Activated CD4-positive, alpha-beta T cell treated with anti-CD3 and anti-CD28 coated beads for 36 hours (primary cell): ENCODE measurements around the gene PBXIP1. TPM values are rescaled to one million over a fixed set of nuclear protein-coding genes. Genes with fewer than 3 reads are reported as not detected.

Source experiments
- ATAC-seq: fragments of 200-7000 bp; cut with Tn5 transposase; one replicate; pipeline ENCODE4 v1.10.0; 2021; ENCODE audit warnings: mild to moderate bottlenecking, moderate library complexity
- CTCF ChIA-PET: fragments of 350-600 bp; sonication (Branson Sonifier 250); formaldehyde crosslinking; loops from one replicate; lab custom pipeline; 2021; ENCODE audit warnings: antibody characterized with exemption; lab: Charles Lee
- POLR2A ChIA-PET: fragments of 350-600 bp; sonication (Branson Sonifier 250); formaldehyde crosslinking; loops from one replicate; lab custom pipeline; 2021; ENCODE audit warnings: antibody characterized with exemption, inconsistent platforms; lab: Charles Lee
- DNase-seq: peaks from one replicate; pipeline ENCODE4 v3.0.0-alpha.2; 2020
- H3K27ac Mint-ChIP-seq: one replicate; pipeline ENCODE4 v1.8.0; 2021; ENCODE audit warnings: mixed read lengths
- H3K27me3 Mint-ChIP-seq: one replicate; pipeline ENCODE4 v1.8.0; 2021; ENCODE audit warnings: mixed read lengths
- H3K36me3 Mint-ChIP-seq: one replicate; pipeline ENCODE4 v1.8.0; 2021; ENCODE audit warnings: low read depth, mixed read lengths
- H3K4me1 Mint-ChIP-seq: one replicate; pipeline ENCODE4 v1.8.0; 2021; ENCODE audit warnings: mixed read lengths
- H3K4me3 Mint-ChIP-seq: one replicate; pipeline ENCODE4 v1.8.0; 2021; ENCODE audit warnings: mild to moderate bottlenecking, moderate library complexity, mixed read lengths
- H3K9me3 Mint-ChIP-seq: one replicate; pipeline ENCODE4 v1.8.0; 2021; ENCODE audit warnings: low read depth, mixed read lengths
- intact Hi-C, 2 experiments: fragments of 100-400 bp; cut with DNase I in 1 of 2; cut with micrococcal nuclease in 1 of 2; formaldehyde crosslinking; loops; one replicate each; pipeline versions ENCODE4 v1.14.2 to v1.15.1; 2022 to 2024; cut with DNase I, micrococcal nuclease
- total RNA-seq, 2 experiments: library from RNA; stranded (reverse); gene quantifications; one replicate each; pipeline ENCODE4 v1.2.3, GENCODE V29; 2021

PBXIP1 gene
- total RNA-seq, 2 experiments from 2014 or later, result 22.6 to 28.1 TPM

DNA sequence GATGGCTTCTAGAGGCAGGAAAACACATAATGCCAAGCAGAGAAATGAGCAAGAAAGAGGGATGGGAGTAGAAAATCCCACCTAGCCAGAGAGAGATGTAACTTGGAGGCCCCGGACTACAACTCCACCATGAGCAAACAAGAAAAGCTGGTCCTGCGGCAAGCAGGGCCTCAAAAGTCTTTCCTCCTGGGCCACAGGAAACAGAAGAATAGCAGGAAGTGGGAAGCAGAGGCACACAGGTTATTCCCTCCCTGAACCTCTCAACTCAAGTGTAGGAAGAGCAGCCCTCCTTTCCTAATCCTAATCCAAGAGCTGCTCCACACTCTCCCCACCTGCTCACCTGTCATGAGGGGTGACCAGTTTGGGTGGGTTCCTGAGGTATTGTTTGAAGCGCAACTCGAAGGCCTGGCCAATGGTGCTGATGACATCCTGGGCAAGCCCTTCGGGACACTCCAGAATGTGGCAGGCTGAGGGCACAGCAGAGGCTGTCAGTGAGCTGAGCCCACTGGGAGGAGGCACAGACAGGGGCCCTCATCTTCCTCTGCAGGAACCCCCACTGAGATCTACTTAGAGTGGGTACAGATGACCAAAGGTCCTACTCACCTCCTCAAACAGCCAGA, 11.5 kb upstream of the PBXIP1 start:
- no peak overlapping the region for H3K4me3 Mint-ChIP-seq
- CTCF ChIA-PET, result interaction anchor here (0.6 to 0.7 kb wide), 3 partner anchors 91 to 249 kb away, joined by 3 to 4 read pairs (median 3); no protein-coding TSS in a partner anchor
- POLR2A ChIA-PET, result no interaction called here
- H3K4me1 Mint-ChIP-seq, result peaks cover 42% of the 10 kb centered on the region
- intact Hi-C loops, result no loop called here
- H3K27ac Mint-ChIP-seq, result no peak overlapping the region
- ATAC-seq, result no peak
- no peaks in the 10 kb centered on the region for H3K27me3 Mint-ChIP-seq
- no peak for DNase-seq
- no peaks in the 10 kb centered on the region for H3K9me3 Mint-ChIP-seq
- H3K36me3 Mint-ChIP-seq, result peaks cover 48% of the 10 kb centered on the region

DNA sequence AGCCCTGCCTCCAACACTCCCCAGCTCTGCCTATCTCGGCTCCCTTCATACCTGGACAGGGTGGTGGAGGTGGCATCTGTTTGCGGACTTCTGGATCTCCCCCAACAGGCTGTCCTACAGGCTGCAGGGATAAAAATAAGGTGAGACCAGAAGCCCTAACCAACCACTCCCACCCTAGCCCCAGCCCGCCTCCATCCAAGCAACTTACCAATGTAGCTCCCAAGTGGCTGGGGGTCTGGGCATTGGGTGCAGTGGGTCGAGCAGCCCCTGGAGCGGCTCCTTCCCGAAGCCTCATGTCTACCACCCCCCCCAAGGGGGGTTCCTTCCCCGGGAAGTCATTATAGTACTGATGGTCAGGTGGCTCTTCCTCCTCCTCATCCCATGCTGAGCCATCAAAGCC, 10.2 kb upstream of the PBXIP1 start:
- POLR2A ChIA-PET, result interaction anchor here (0.6 to 1.7 kb wide), 2 partner anchors 8 to 10 kb away, joined by 3 to 4 read pairs; partner anchors contain the start of genes CKS1B and PBXIP1
- Mint-ChIP-seq H3K4me1 (peaks cover 34% of the 10 kb centered on the region), H3K4me3 (no peak overlapping the region), H3K27me3 (no peaks in the 10 kb centered on the region), H3K9me3 (no peaks in the 10 kb centered on the region), H3K27ac (no peak overlapping the region), H3K36me3 (peaks cover 43% of the 10 kb centered on the region)
- no peak for ATAC-seq
- DNase-seq, result no peak
- CTCF ChIA-PET, result interaction anchor here (1.0 kb wide), 2 partner anchors 11 to 28 kb away, joined by 4 to 6 read pairs; partner anchors contain the start of gene PBXIP1
- intact Hi-C loops, result no loop called here

DNA sequence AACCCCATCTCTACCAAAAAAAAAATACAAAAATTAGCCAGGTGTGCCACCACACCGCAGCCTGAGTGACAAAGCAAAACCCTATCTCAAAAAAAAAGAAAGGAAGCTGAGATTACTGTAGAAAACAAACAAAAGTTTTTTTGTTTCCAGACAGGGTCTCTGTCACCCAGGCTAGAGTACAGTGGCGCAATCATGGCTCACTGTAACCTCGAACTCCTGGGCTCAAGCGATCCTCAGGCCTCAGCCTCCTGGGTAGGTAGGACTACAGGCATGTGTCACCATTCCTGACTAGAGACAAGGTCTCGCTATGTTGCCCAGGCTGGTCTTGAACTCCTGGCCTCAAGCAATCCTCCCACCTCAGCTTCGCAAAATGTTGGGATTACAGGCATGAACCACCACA, 8.5 kb upstream of the PBXIP1 start:
- H3K27me3 Mint-ChIP-seq, result no peaks in the 10 kb centered on the region
- no peaks in the 10 kb centered on the region for H3K9me3 Mint-ChIP-seq
- CTCF ChIA-PET, result interaction anchor here (0.6 to 1.6 kb wide), 6 partner anchors 9 to 80 kb away, joined by 3 to 9 read pairs (median 3); partner anchors contain the start of genes FLAD1 and PBXIP1
- DNase-seq, result no peak
- POLR2A ChIA-PET, result interaction anchor here (0.6 kb wide), 2 partner anchors 17 to 741 kb away, joined by 3 to 4 read pairs; no protein-coding TSS in a partner anchor
- no peak overlapping the region for H3K4me3 Mint-ChIP-seq
- H3K4me1 Mint-ChIP-seq, result peaks cover 38% of the 10 kb centered on the region
- ATAC-seq, result no peak
- no peak overlapping the region for H3K27ac Mint-ChIP-seq
- H3K36me3 Mint-ChIP-seq, result peaks cover 48% of the 10 kb centered on the region
- intact Hi-C loops, result loop anchor here in 1 of 2 experiments (5.0 kb wide), 1 partner anchor 98 kb away; the partner anchor contains the start of gene EFNA4

DNA sequence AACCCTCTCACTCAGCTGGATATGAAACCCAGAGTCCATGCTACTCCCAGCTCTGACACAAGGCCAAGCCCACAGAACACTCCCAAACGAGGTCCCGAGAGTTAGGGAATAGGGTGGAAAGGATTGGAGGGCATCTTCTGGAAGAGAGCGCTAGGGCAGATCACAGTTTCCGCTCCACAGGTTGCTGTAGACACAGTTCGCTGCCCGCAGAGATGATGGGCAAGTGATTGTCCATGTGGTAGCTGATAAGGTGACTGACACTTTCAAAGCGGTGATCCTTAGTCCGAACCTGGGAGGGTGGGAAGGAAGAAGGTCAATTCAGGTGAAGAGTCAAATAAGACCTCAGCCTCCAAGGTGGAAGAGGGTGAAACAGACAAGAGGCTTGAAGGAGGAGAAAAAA, 7.7 kb upstream of the PBXIP1 start:
- no peak for ATAC-seq
- Mint-ChIP-seq H3K27me3 (no peaks in the 10 kb centered on the region), H3K27ac (peak overlapping the region; percentile 45), H3K9me3 (no peaks in the 10 kb centered on the region), H3K4me3 (no peak overlapping the region), H3K4me1 (peaks cover 34% of the 10 kb centered on the region), H3K36me3 (peaks cover 43% of the 10 kb centered on the region)
- DNase-seq, result no peak
- intact Hi-C loops, result loop anchor here in 1 of 2 experiments (5.0 kb wide), 1 partner anchor 99 kb away; the partner anchor contains the start of gene EFNA4
- POLR2A ChIA-PET, result no interaction called here
- CTCF ChIA-PET, result interaction anchor here (1.0 kb wide), 2 partner anchors 9 to 35 kb away, joined by 3 read pairs; no protein-coding TSS in a partner anchor

DNA sequence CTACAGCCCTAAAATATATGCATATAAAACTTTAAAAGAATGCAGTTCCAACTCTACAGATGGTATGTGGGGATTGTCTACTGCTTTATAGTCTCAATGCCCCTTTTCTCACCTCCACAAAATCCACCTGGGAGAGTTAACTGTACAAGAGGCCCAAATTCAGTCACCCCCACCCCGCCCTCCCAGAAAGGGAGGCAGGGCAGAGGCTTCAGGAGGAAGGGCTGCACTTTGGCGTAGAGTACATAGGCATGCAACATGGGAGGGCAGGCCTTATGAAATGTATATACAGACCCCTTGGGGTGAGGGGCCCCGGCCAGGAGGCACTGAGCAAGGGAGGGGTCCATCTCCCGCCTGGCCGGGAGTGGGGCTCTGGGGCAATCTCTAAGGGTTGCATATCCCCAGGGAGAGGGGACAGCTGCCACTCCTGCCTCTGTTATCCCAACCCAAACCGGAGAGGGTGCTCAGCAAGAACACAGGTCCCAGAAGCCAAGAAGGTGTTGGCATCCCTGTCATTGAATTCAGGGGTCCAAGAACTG, 7.0 kb upstream of the PBXIP1 start:
- Mint-ChIP-seq H3K4me3 (peak overlapping the region; percentile 91), H3K27ac (peak overlapping the region; percentile 91), H3K27me3 (no peaks in the 10 kb centered on the region), H3K4me1 (peaks cover 35% of the 10 kb centered on the region), H3K9me3 (no peaks in the 10 kb centered on the region), H3K36me3 (peaks cover 39% of the 10 kb centered on the region)
- ATAC-seq (no peak), DNase-seq (no peak)
- intact Hi-C loops, result loop anchor here in 1 of 2 experiments (5.0 kb wide), 1 partner anchor 99 kb away; the partner anchor contains the start of gene EFNA4
- POLR2A ChIA-PET, result no interaction called here
- CTCF ChIA-PET, result interaction anchor here (0.7 to 2.0 kb wide), 3 partner anchors 8 to 41 kb away, joined by 3 to 4 read pairs (median 3); partner anchors contain the start of gene SHC1

DNA sequence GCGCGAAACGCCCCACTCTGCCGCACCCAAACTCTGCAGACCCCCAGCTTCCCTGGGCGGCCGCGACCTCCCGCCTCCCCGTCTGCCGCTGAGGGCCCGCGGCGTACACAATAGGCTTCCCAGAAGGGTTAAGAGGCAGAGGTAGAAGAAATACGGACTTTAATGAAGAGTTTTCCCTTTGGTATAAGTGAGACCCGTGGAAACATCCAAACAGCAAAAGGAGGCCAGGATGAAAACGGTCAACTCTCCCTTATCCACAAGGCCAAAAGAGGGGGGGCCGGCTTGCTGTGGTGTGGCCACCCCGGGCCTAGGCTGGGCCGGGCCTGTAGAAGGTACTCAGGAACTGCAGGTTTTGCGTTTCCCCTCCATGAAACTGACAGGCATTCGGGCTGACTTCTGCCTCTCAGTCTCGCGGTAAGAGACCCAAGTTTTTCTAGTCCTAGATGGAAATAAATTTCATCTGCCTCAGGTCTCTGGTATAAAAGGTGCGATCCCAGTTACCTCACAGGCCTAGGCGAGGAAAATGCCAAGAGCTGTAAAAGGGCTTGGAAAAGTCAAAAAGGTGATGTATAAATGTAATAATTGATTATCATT, 6.4 kb upstream of the PBXIP1 start:
- intact Hi-C loops, result loop anchor here in 1 of 2 experiments (5.0 kb wide), 1 partner anchor 100 kb away; the partner anchor contains the start of gene EFNA4

DNA sequence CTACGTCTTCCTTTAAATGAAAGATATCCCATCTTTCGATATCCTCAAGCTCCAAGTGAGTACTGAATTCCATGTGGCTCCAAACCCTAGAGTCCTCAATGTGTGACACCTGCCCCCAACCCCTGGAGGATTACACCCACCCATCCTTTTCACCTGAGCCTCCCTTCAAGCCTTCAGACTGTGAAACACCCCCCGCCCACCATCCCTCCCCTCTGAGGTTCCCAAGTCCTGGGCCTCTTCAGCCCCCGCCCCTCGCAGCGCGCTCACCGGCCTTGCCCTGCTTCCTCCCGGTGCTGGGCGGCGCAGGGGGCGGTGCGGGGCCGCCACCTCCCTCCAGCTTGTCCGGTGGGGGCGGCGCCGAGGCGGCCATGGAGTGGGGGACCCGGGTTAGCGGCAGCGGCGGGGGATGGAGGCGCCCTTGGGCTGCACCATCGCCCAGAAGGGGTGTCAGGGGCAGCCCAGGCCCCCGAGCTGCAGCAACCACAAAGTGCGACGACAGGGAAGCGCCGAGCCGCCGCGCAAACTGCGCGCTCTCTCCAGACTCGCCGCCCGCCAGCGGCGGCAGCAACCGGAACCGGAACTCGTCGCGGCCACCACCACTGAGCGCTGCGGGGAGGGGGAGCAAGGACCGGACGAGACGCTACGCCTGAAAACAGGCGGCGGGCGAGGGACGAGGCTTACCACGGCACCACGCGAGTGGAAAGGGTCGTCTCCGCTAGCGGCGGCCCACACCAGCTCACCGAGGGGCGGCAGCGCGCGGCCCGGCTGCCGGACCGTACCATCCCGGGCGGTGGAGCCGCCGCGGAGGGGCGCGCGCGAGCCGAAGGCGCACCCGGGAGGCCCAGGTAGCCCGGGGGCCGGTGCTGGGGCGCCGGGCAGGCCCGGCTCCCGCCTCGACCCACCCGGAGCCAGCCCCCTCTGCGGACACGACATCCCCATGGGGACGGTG, 5.6 kb upstream of the PBXIP1 start, which contains the start of gene PYGO2:
PYGO2 (minus strand) TSS at position 576 of the 949 bp plus-strand sequence; CDS start at position 370, 206 bp downstream.
- peak within 1 kb of the TSS; percentile 93 for H3K27ac Mint-ChIP-seq
- H3K9me3 Mint-ChIP-seq, result no peaks in the 10 kb centered on the region
- ATAC-seq, result peak; percentile 81
- no peaks in the 10 kb centered on the region for H3K27me3 Mint-ChIP-seq
- peak; percentile 90 for DNase-seq
- intact Hi-C loops, result loop anchor here (1.0 to 5.0 kb wide), 11 partner anchors 12 to 353 kb away; partner anchors contain the start of genes ADAR (in 1 of the 2), CKS1B (in 1 of the 2), EFNA4 (in 1 of the 2) and FLAD1 (in 1 of the 2)
- peaks cover 37% of the 10 kb centered on the region for H3K36me3 Mint-ChIP-seq
- H3K4me1 Mint-ChIP-seq, result peaks cover 45% of the 10 kb centered on the region
- ChIA-PET POLR2A (interaction anchor here (0.7 to 1.4 kb wide), 4 partner anchors 10 to 47 kb away, joined by 3 to 5 read pairs (median 4); partner anchors contain the start of gene FLAD1), CTCF (interaction anchor here (0.5 to 2.4 kb wide), 11 partner anchors 10 to 1777 kb away, joined by 3 to 15 read pairs (median 3); partner anchors contain the start of genes FLAD1 and SHC1)
- H3K4me3 Mint-ChIP-seq, result peak within 1 kb of the TSS; percentile 91

More for the DNA sequence above, 6.4 kb upstream of the PBXIP1 start:
- peaks cover 39% of the 10 kb centered on the region for H3K36me3 Mint-ChIP-seq
- H3K4me1 Mint-ChIP-seq, result peaks cover 38% of the 10 kb centered on the region
- POLR2A ChIA-PET, result interaction anchor here (1.4 kb wide), 1 partner anchor 11 kb away, joined by 5 read pairs; no protein-coding TSS in a partner anchor
- no peaks in the 10 kb centered on the region for H3K9me3 Mint-ChIP-seq
- DNase-seq, result peak; percentile 51
- H3K27me3 Mint-ChIP-seq, result no peaks in the 10 kb centered on the region
- peak; percentile 8 for ATAC-seq
- CTCF ChIA-PET, result interaction anchor here (0.6 to 2.0 kb wide), 5 partner anchors 9 to 123 kb away, joined by 3 to 7 read pairs (median 3); partner anchors contain the start of genes FLAD1 and SHC1
- peak overlapping the region; percentile 91 for H3K27ac Mint-ChIP-seq
- H3K4me3 Mint-ChIP-seq, result peak overlapping the region; percentile 91

DNA sequence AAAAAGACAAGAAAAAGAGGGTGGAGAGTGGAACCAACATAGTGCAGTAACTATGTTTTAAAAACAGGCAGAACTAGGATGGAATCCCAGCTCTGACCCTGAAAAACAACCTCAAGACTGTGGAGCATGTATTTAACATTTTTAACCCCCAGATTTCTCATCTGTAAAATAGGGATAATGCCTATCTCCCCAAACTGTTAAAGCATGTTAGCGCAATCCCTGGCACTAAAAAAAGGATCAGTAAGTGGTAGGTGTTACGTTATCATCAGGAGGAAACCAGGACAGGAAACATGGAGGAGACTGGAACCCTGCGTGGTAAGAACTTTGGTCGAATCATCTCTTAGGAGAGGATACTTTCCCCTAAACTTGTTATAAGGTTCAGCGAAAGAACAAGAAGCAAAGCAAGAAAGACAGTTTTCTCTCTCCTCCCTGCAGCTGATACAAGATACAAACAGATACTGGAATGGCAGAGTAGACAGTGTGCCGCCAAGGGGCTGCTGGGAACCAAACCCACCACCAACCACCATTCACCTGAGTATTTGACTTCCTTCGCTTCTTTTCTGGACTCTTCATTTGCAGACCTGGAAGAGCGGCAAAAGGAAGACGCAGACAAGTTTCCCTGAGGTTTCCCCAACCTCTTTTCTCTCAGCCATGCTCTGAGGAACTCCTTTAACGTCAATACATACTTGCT, 4.7 kb upstream of the PBXIP1 start:
- peaks cover 54% of the 10 kb centered on the region for H3K4me1 Mint-ChIP-seq
- H3K36me3 Mint-ChIP-seq, result peaks cover 34% of the 10 kb centered on the region
- DNase-seq (no peak), ATAC-seq (no peak)
- no peaks in the 10 kb centered on the region for H3K9me3 Mint-ChIP-seq
- H3K4me3 Mint-ChIP-seq, result peak overlapping the region; percentile 91
- CTCF ChIA-PET, result interaction anchor here (0.5 to 2.4 kb wide), 10 partner anchors 10 to 1778 kb away, joined by 3 to 15 read pairs (median 3); partner anchors contain the start of gene SHC1
- peak overlapping the region; percentile 93 for H3K27ac Mint-ChIP-seq
- intact Hi-C loops, result loop anchor here (1.0 to 5.0 kb wide), 11 partner anchors 13 to 352 kb away; partner anchors contain the start of genes ADAR (in 1 of the 2), CKS1B (in 1 of the 2), EFNA4 (in 1 of the 2) and FLAD1 (in 1 of the 2)
- POLR2A ChIA-PET, result interaction anchor here (0.7 to 1.4 kb wide), 4 partner anchors 9 to 48 kb away, joined by 3 to 5 read pairs (median 4); partner anchors contain the start of gene FLAD1
- no peaks in the 10 kb centered on the region for H3K27me3 Mint-ChIP-seq

DNA sequence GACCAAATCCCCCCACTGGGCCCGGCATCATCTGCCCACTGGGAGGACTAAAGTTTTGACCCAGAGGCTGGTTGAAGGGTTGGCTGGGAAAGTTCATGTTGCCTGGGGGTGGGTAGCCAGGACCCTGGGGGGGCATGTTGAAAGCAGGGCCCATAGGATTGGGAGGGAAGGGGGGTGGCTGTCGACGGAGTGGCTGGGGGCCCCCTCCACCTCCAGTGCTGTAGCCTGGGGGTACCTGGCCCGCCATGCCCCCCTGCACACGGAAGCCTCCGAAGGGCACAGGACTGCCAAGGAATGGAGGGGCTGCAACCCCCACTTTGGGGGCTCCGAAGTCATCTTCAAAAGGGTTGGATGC, 3.5 kb upstream of the PBXIP1 start:
- Mint-ChIP-seq H3K27ac (no peak overlapping the region), H3K36me3 (peaks cover 23% of the 10 kb centered on the region)
- POLR2A ChIA-PET, result no interaction called here

More for the DNA sequence above, 3.5 kb upstream of the PBXIP1 start:
- no peaks in the 10 kb centered on the region for H3K27me3 Mint-ChIP-seq
- H3K9me3 Mint-ChIP-seq, result no peaks in the 10 kb centered on the region
- ATAC-seq, result no peak
- intact Hi-C loops, result loop anchor here in 1 of 2 experiments (5.0 kb wide), 2 partner anchors 178 to 402 kb away; partner anchors contain the start of genes SLC50A1 and UBE2Q1
- H3K4me3 Mint-ChIP-seq, result peak overlapping the region; percentile 91
- DNase-seq, result no peak
- CTCF ChIA-PET, result interaction anchor here (2.3 to 2.4 kb wide), 2 partner anchors 41 to 57 kb away, joined by 8 to 15 read pairs; no protein-coding TSS in a partner anchor
- H3K4me1 Mint-ChIP-seq, result peaks cover 65% of the 10 kb centered on the region
